ENCODE measurements around the gene TSPAN5. TPM values are rescaled to one million over a fixed set of nuclear protein-coding genes. Genes with fewer than 3 reads are reported as not detected.
"Not testable (repeated sequence)": the region's sequence is repeated elsewhere in the genome, so short reads cannot be mapped to it uniquely, and the experiment has no call there.

Gene TSPAN5
- total RNA-seq, 1 donor from 2014 or later, result 42.6 TPM

- no peak for DNase-seq (ENCODE audit: low spot score)
Measured at GRCh38 chr4:98462487-98462886, 195.9 kb downstream of the TSPAN5 start.

- not testable (repeated sequence) for DNase-seq (ENCODE audit: low spot score)
Measured at GRCh38 chr4:98461121-98461865, 197.1 kb downstream of the TSPAN5 start.

- not testable (repeated sequence) for DNase-seq (ENCODE audit: low spot score)
Measured at GRCh38 chr4:98457422-98457821, 201.0 kb downstream of the TSPAN5 start.

- DNase-seq (ENCODE audit: low spot score), result no peak
Measured at GRCh38 chr4:98452091-98452490, 206.3 kb downstream of the TSPAN5 start.

GRCh38 chr4:98448908-98449307, 209.5 kb downstream of the TSPAN5 start:
- no peak for DNase-seq (ENCODE audit: low spot score)

GRCh38 chr4:98447648-98448047, 210.8 kb downstream of the TSPAN5 start:
- DNase-seq (ENCODE audit: low spot score), result no peak

GRCh38 chr4:98446499-98447375, 211.7 kb downstream of the TSPAN5 start:
- no peak for DNase-seq (ENCODE audit: low spot score)

GRCh38 chr4:98444371-98444770, 214.0 kb downstream of the TSPAN5 start:
- no peak for DNase-seq (ENCODE audit: low spot score)

GRCh38 chr4:98434816-98435215, 223.6 kb downstream of the TSPAN5 start:
- no peak for DNase-seq (ENCODE audit: low spot score)

GRCh38 chr4:98433691-98434090, 224.7 kb downstream of the TSPAN5 start:
- DNase-seq (ENCODE audit: low spot score), result no peak

- no peak for DNase-seq (ENCODE audit: low spot score)
Measured at GRCh38 chr4:98430708-98431403, 227.6 kb downstream of the TSPAN5 start.

- DNase-seq (ENCODE audit: low spot score), result peak; percentile 4
Measured at GRCh38 chr4:98423009-98423408, 235.4 kb downstream of the TSPAN5 start.

GRCh38 chr4:98421111-98421510, 237.3 kb downstream of the TSPAN5 start:
- DNase-seq (ENCODE audit: low spot score), result no peak
